Ectodermal cell (in vitro differentiated cells): ENCODE data around the gene C19orf53.

Source experiments
- H3K27ac ChIP-seq: 2 replicates; pipeline ENCODE4 v1.7.0; 2013; ENCODE audit warnings: mild to moderate bottlenecking, low read depth, low read length; ENCODE audit not compliant: insufficient read depth, poor library complexity, severe bottlenecking
- H3K27me3 ChIP-seq: 2 replicates; pipeline ENCODE4 v1.7.0; 2013; ENCODE audit warnings: mild to moderate bottlenecking, low read length; ENCODE audit not compliant: insufficient read depth, control insufficient read depth, poor library complexity, severe bottlenecking
- H3K36me3 ChIP-seq: one replicate; pipeline ENCODE4 v1.7.0; 2013; ENCODE audit warnings: low read length; ENCODE audit not compliant: control insufficient read depth, insufficient read depth
- H3K4me1 ChIP-seq: one replicate; pipeline ENCODE4 v1.7.0; 2013; ENCODE audit warnings: low read length; ENCODE audit not compliant: control insufficient read depth, insufficient read depth
- H3K4me3 ChIP-seq: 2 replicates; pipeline ENCODE4 v1.7.0; 2013; ENCODE audit warnings: low read depth, low read length, control low read depth; ENCODE audit not compliant: insufficient read depth
- H3K9me3 ChIP-seq: 2 replicates; pipeline ENCODE4 v1.7.0; 2013; ENCODE audit warnings: mild to moderate bottlenecking, low read length, moderate library complexity; ENCODE audit not compliant: control insufficient read depth
- WGBS, 2 experiments: methylation state at CpG; one replicate each; pipeline ENCODE4 v1.1.7; 2013; ENCODE audit warnings: missing lambda C conversion rate in 2 of 2; 5-methylcytosine and 5-hydroxymethylcytosine counted together

C19orf53 gene

GRCh38 chr19:13824703-13825102, 50.4 kb downstream of the C19orf53 start:
- no peak overlapping the region for H3K4me3 ChIP-seq
- H3K4me1 ChIP-seq = no peaks in the 10 kb centered on the region
- H3K9me3 ChIP-seq = no peaks in the 10 kb centered on the region
- no peaks in the 10 kb centered on the region for H3K27me3 ChIP-seq
- H3K36me3 ChIP-seq = no peaks in the 10 kb centered on the region
- no peak overlapping the region for H3K27ac ChIP-seq

- WGBS, 2 experiments = 87 to 88% methylated on average over 30 of the region's 30 CpGs
- Histone ChIP-seq H3K27me3 (no peaks in the 10 kb centered on the region), H3K4me3 (no peak overlapping the region), H3K36me3 (peaks cover 10% of the 10 kb centered on the region), H3K27ac (no peak overlapping the region), H3K9me3 (no peaks in the 10 kb centered on the region), H3K4me1 (no peaks in the 10 kb centered on the region)
Observed at GRCh38 chr19:13825489-13826441, 51.5 kb downstream of the C19orf53 start.

DNA sequence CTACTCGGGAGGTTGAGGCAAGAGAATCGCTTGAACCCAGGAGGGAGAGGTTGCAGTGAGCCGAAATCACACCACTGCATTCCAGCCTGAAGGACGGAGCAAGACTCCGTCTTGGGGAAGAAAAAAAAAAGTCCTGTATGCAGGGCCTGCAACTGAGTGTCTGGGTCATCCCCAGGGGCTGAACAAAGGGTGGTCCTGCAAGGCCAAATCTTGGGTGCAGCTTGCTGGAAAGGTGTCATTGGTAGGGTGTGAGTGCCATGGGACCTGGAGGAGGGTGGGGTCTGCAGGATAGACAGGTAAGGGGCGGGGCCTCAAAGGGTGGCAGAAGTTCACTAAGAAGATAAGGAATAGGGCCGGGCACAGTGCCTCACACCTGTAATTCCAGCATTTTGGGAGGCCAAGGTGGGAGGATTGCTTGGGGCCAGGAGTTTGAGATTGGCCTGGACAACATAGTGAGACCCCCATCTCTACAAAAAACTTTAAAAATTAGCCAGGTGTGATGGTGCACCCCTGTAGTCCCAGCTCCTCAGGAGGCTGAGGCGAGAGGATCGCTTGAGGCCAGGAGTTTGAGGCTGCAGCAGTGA, 52.5 kb downstream of the C19orf53 start:
- no peaks in the 10 kb centered on the region for H3K9me3 ChIP-seq
- peaks cover 11% of the 10 kb centered on the region for H3K36me3 ChIP-seq
- H3K4me1 ChIP-seq = no peaks in the 10 kb centered on the region
- 94% methylated on average over 9 of the region's 9 CpGs for WGBS, 2 experiments
- no peak overlapping the region for H3K4me3 ChIP-seq
- H3K27me3 ChIP-seq = no peaks in the 10 kb centered on the region
- no peak overlapping the region for H3K27ac ChIP-seq

GRCh38 chr19:13827656-13828055, 53.4 kb downstream of the C19orf53 start:
- H3K36me3 ChIP-seq = peaks cover 11% of the 10 kb centered on the region
- no peak overlapping the region for H3K27ac ChIP-seq
- no peaks in the 10 kb centered on the region for H3K4me1 ChIP-seq
- H3K4me3 ChIP-seq = no peak overlapping the region
- H3K9me3 ChIP-seq = no peaks in the 10 kb centered on the region
- no peaks in the 10 kb centered on the region for H3K27me3 ChIP-seq
- 75 to 76% methylated on average over 4 of the region's 4 CpGs for WGBS, 2 experiments
